Tibial artery (tissue), 4 donors: ENCODE measurements around the gene NAT8L.
A peak's percentile ranks its signal among the peaks of the same experiment; 100 is the strongest.

Experiments
- DNase-seq, 2 donors: peaks; one replicate each; pipeline ENCODE4 v3.0.0-alpha.2; 2019
- H3K27ac ChIP-seq, 2 donors: fragments of 200-600 bp; sonication (generic) in 1 of 2; 1 replicate in 1 of 2; 2 replicates in 1 of 2; pipeline ENCODE4 v1.5.1; 2018 to 2019; ENCODE audit warnings: mild to moderate bottlenecking in 1 of 2
- H3K27me3 ChIP-seq, 2 donors: fragments of 200-600 bp; sonication (generic) in 1 of 2; one replicate each; pipeline versions ENCODE4 v1.5.1 to v1.6.0; 2016 to 2019
- H3K36me3 ChIP-seq, 3 donors: fragments of 200-600 bp; sonication (generic) in 2 of 3; one replicate each; pipeline ENCODE4 v1.5.1; 2016 to 2019; ENCODE audit warnings: mild to moderate bottlenecking in 2 of 3
- H3K4me1 ChIP-seq, 4 donors: fragments of 200-600 bp; sonication (generic) in 2 of 4; 1 replicate in 3 of 4; 2 replicates in 1 of 4; pipeline ENCODE4 v1.5.1; 2016 to 2019
- H3K4me3 ChIP-seq, 2 donors: fragments of 200-600 bp; sonication (generic) in 1 of 2; 1 replicate in 1 of 2; 2 replicates in 1 of 2; pipeline ENCODE4 v1.5.1; 2018 to 2019; ENCODE audit warnings: mild to moderate bottlenecking in 2 of 2
- H3K9me3 ChIP-seq, 3 donors: fragments of 200-600 bp; sonication (generic) in 1 of 3; one replicate each; pipeline ENCODE4 v1.5.1; 2016 to 2019
- CTCF ChIP-seq, 2 experiments: fragments of 200-600 bp in 1 of 2; fragments of 450-650 bp in 1 of 2; IDR thresholded peaks; one replicate each; pipeline ENCODE4 v1.5.1; 2017 to 2019; ENCODE audit warnings: antibody characterized with exemption in 2 of 2, mild to moderate bottlenecking in 1 of 2, moderate library complexity in 1 of 2
- intact Hi-C: fragments of 100-400 bp; cut with DNase I; formaldehyde crosslinking; loops from one replicate; pipeline ENCODE4 v1.15.0; 2023; ENCODE audit warnings: low total_unique reads

Gene NAT8L

GRCh38 chr4:2064276-2064991 is 5.3 kb downstream of the NAT8L start:
- intact Hi-C loops: no loop called here
- TF ChIP-seq CTCF (IDR thresholded peaks at IDR 0.05): no peak
- H3K36me3 ChIP-seq: no peaks in the 10 kb centered on the region
- no peaks in the 10 kb centered on the region for H3K9me3 ChIP-seq
- peaks cover 0 to 13% (median 8%) of the 10 kb centered on the region in 4 donors for H3K4me1 ChIP-seq
- no peak for DNase-seq
- H3K27me3 ChIP-seq: peaks cover 0 to 83% of the 10 kb centered on the region in 2 donors
- H3K27ac ChIP-seq: no peak overlapping the region
- H3K4me3 ChIP-seq: no peak overlapping the region

- peaks cover 0 to 5% (median 3%) of the 10 kb centered on the region in 4 donors for H3K4me1 ChIP-seq
- no peak for TF ChIP-seq CTCF (IDR thresholded peaks at IDR 0.05)
- H3K27ac ChIP-seq: no peak overlapping the region
- H3K9me3 ChIP-seq: no peaks in the 10 kb centered on the region
- intact Hi-C loops: no loop called here
- H3K4me3 ChIP-seq: no peak overlapping the region
- peaks cover 0 to 84% of the 10 kb centered on the region in 2 donors for H3K27me3 ChIP-seq
- peak in 1 of 2 donors; percentile 56 for DNase-seq
- H3K36me3 ChIP-seq: no peaks in the 10 kb centered on the region
Measured at GRCh38 chr4:2065106-2065930, 6.2 kb downstream of the NAT8L start.

- no peak overlapping the region for H3K27ac ChIP-seq
- intact Hi-C loops: no loop called here
- TF ChIP-seq CTCF (IDR thresholded peaks at IDR 0.05): no peak
- H3K4me1 ChIP-seq: no peaks in the 10 kb centered on the region
- H3K4me3 ChIP-seq: no peak overlapping the region
- H3K27me3 ChIP-seq: peaks cover 0 to 77% of the 10 kb centered on the region in 2 donors
- peak in 1 of 2 donors; percentile 35 for DNase-seq
- no peaks in the 10 kb centered on the region for H3K9me3 ChIP-seq
- H3K36me3 ChIP-seq: no peaks in the 10 kb centered on the region
Measured at GRCh38 chr4:2066011-2066551, 7.0 kb downstream of the NAT8L start.

GRCh38 chr4:2066571-2067445 is 7.7 kb downstream of the NAT8L start:
- H3K4me1 ChIP-seq: no peaks in the 10 kb centered on the region
- intact Hi-C loops: no loop called here
- H3K27me3 ChIP-seq: peaks cover 0 to 70% of the 10 kb centered on the region in 2 donors
- H3K36me3 ChIP-seq: no peaks in the 10 kb centered on the region
- peak in 1 of 2 donors; percentile 60 for DNase-seq
- H3K27ac ChIP-seq: no peak overlapping the region
- no peak overlapping the region for H3K4me3 ChIP-seq
- no peak for TF ChIP-seq CTCF (IDR thresholded peaks at IDR 0.05)
- no peaks in the 10 kb centered on the region for H3K9me3 ChIP-seq
